ENCODE measurements around the gene TMEM184A.

DNA sequence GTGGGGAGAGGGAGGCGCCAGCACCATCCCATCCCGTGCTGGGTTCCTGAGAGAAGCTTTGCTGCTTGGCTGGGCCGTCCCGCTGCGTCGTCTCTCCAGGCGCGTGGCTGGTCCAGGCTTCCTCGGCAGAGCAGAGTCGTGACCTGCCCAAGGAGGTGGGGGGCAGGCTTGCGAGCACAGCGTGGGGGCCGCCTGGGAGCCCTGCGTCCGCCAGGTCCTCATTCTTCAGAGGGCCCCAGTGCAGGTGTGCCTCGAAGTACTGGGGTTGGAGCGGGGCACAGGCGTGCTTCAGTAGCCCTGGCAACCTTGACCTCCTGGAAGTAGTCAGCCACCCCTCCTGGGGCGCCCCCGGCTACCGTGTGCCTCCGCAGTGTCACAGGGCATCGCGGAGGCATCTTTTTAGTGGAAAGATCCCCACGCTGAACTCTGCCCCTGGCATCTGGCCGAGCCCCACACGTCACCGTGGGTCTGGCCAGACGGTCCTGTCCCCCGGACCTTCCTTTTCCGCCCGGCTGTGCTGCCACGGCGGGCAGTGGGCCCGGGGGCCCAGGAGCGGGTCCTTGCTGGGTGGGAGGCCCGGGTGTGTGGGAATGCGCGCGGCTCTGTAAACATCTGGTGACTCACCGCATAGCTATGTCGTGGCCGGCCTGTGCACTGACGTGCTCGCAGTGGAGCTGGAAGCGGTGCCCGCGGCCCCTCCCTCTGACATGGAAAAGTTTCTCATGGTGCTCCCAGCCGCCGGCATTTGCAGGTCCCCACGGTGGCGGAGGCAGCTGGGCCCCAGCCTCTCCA is 19.1 kb downstream of the TMEM184A start:
- TF ChIP-seq POLR2AphosphoS5 (IDR thresholded peaks at IDR 0.05; ENCODE audit: borderline replicate concordance, low read depth, low read length) (no peak), EZH2 (IDR thresholded peaks at IDR 0.05) (no peak)

All from SK-N-MC (cell line).